Activated T-helper 1 cell treated with anti-CD3 and anti-CD28 coated beads, Interleukin-2, amount 50 U/mL, for 16 hours (primary cell): Measurements from ENCODE around the gene VARS2.
"Not testable (repeated sequence)": the region's sequence is repeated elsewhere in the genome, so short reads cannot be mapped to it uniquely, and the experiment has no call there.

Source experiments
- DNase-seq, 2 donors: peaks; one replicate each; pipeline ENCODE4 v3.0.0-alpha.2; 2020; ENCODE audit warnings: low read depth in 1 of 2, low spot score in 1 of 2

VARS2 gene

GRCh38 chr6:30960907-30961673, 47.1 kb downstream of the VARS2 start:
- DNase-seq: no peak

DNA sequence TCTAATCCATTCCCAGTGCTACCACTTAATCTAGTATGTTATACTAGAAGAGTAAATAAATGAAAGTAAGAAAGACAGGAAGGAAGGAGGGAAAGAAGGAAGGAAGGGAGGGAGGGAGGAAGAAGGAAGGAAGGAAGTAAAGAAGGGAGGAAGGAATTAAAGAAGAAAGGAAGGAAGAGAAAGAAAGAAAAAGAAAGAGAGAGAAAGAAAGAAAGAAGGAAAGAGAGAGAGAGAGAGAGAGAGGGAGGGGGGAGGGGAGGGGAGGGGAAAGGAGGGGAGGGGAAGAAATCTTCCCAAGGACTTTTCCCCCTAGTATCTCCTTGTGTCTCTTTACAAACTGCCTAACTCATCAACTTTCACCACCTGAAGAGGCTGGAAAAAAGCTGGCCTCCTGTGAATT, 48.7 kb downstream of the VARS2 start:
- no peak for DNase-seq

- no peak for DNase-seq
Measured at GRCh38 chr6:30963641-30964040, 49.6 kb downstream of the VARS2 start.

- no peak for DNase-seq
Measured at GRCh38 chr6:30964075-30964474, 50.0 kb downstream of the VARS2 start.

- no peak for DNase-seq
Measured at GRCh38 chr6:30965140-30965601, 51.1 kb downstream of the VARS2 start.

GRCh38 chr6:30966154-30966553, 52.1 kb downstream of the VARS2 start:
- DNase-seq: no peak

DNA sequence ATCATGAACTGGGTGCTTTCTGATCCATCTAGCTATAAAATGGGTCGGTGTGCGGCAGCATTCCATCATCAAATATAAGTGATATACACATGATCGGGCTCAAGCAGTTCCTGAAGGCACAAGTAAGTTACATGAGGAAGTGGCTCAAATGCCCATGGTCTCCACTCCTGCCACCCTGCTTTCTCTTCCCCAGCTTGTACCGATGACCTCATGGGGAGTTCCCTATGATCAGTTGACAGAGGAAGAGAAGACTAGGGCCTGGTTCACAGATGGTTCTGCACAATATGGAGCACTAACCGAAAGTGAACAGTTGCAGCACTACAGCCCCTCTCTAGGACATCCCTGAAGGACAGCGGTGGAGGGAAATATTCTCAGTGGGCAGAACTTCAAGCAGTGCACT, 55.1 kb downstream of the VARS2 start:
- DNase-seq: not testable (repeated sequence)

GRCh38 chr6:30970946-30971345, 56.9 kb downstream of the VARS2 start:
- no peak for DNase-seq

GRCh38 chr6:30972816-30973215, 58.8 kb downstream of the VARS2 start:
- DNase-seq: no peak

DNA sequence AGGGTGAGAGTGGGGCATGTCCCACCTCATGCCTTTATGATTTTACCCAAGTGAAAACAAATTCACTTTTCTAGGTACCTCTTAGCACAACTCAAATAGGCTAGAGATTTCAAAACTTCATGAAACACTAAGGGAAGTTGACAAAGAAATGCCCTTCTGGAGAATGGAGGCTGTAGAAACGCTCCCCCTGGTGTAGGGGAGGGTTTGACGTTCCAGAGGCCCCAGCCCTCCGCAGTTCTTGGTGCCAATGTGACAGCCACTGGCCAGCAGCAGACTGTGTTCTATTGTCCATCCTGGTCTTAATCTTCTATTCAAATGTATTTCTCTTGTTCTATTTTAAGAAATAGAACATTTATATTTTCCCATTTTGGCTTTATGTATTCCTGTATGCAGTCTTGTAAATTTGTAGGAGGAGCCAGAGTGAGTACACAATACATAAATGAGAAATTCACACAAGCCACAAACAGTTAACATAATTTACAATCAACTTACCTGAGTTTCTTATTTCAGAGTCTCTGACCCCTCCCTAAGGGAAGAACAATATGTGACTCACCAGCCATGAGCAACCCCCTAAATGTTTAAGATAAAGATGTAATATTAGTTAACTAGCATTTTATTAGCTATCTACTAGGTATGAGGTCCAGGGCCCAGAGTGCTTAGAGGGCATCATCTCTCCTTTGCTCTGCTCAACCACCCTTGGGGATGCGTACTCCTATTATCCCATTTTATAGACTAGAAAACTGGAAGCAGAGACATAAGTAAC, 60.6 kb downstream of the VARS2 start:
- no peak for DNase-seq
